Body of pancreas (tissue), 4 donors: Measurements from ENCODE around the gene HOXD1.

Experiments used
- CTCF ChIP-seq, 7 experiments: fragments of 450-650 bp in 4 of 7; fragments of 200-600 bp in 3 of 7; sonication (generic) in 3 of 7; IDR thresholded peaks; one replicate each; pipeline ENCODE4 v1.5.1; 2016 to 2019; ENCODE audit warnings: antibody characterized with exemption in 7 of 7
- POLR2A ChIP-seq, 3 donors: fragments of 450-650 bp; IDR thresholded peaks; one replicate each; pipeline ENCODE4 v1.6.1; 2016; ENCODE audit warnings: antibody characterized with exemption in 3 of 3, mild to moderate bottlenecking in 2 of 3

- TF ChIP-seq CTCF (IDR thresholded peaks at IDR 0.05) (no peak), POLR2A (IDR thresholded peaks at IDR 0.05) (no peak)
These were observed 10.9 kb upstream of the HOXD1 start for GRCh38 chr2:176177580-176178037.
